UCSD-AML1 (cell line): ENCODE measurements around the gene CNPPD1.
A peak's percentile ranks its signal among the peaks of the same experiment; 100 is the strongest.
"Not testable (repeated sequence)": the region's sequence is repeated elsewhere in the genome, so short reads cannot be mapped to it uniquely, and the experiment has no call there.

Experiments used
- DNase-seq: peaks from one replicate; lab custom pipeline; 2025; ENCODE audit not compliant: unreplicated experiment; lab: John Stamatoyannopoulos, UW

CNPPD1 gene

GRCh38 chr2:219209236-219210195, 32.8 kb upstream of the CNPPD1 start:
- DNase-seq = peak; percentile 50

GRCh38 chr2:219207884-219208740, 31.4 kb upstream of the CNPPD1 start:
- no peak for DNase-seq

- DNase-seq = no peak
These were observed 30.6 kb upstream of the CNPPD1 start for GRCh38 chr2:219207134-219207883.

GRCh38 chr2:219206328-219207133, 29.8 kb upstream of the CNPPD1 start, which contains the start of gene ZFAND2B:
Gene ZFAND2B (plus strand): TSS chr2:219206782. CDS start chr2:219206988, 206 bp downstream.
- DNase-seq = peak; percentile 96

- no peak for DNase-seq
These were observed 29.2 kb upstream of the CNPPD1 start for GRCh38 chr2:219205981-219206327.

GRCh38 chr2:219205165-219205538, 28.4 kb upstream of the CNPPD1 start:
- DNase-seq = no peak

GRCh38 chr2:219204425-219205164, 27.9 kb upstream of the CNPPD1 start:
- no peak for DNase-seq

GRCh38 chr2:219201331-219201730, 24.6 kb upstream of the CNPPD1 start:
- not testable (repeated sequence) for DNase-seq

- DNase-seq = not testable (repeated sequence)
These were observed 24.0 kb upstream of the CNPPD1 start for GRCh38 chr2:219200502-219201326.

GRCh38 chr2:219199470-219200211, 22.9 kb upstream of the CNPPD1 start:
- DNase-seq = no peak

DNA sequence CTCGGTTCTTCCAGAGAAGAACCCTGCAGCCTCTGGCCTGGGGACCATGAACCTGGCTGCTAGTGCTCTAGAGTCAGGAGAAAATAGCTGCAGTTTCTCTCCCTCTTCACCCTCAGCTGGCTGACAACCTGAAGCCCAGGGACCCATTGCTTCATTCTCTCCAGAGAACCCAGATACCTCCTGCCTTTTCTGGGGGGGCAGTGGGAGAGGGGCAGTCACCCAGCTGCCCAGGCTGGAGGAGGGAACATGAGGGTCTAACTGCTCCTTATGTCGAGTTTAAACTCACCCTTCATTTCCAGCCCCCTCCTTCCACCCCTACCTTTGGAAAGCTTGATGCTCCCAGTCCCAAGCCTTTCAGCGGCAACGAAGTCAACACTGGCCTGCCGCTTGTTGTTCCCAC, 22.2 kb upstream of the CNPPD1 start:
- DNase-seq = no peak

DNA sequence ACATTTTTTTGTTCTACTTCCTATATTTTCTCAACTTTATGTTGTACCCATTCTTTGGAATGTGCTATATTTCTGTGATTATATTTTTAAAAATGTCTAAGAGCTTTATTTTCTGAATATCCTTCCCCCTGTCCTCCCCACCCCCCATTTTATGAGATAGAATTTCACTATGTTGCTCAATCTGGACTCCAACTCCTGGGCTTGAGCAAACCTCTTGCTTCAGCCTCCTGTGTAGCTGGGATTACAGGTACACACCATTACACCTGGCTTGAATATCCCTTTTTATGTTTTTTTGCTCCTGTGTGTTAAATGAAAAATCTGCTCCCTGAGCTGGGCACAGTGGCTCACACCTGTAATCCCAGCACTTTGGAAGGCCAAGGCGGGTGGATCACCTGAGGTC, 20.7 kb upstream of the CNPPD1 start:
- DNase-seq = no peak

DNA sequence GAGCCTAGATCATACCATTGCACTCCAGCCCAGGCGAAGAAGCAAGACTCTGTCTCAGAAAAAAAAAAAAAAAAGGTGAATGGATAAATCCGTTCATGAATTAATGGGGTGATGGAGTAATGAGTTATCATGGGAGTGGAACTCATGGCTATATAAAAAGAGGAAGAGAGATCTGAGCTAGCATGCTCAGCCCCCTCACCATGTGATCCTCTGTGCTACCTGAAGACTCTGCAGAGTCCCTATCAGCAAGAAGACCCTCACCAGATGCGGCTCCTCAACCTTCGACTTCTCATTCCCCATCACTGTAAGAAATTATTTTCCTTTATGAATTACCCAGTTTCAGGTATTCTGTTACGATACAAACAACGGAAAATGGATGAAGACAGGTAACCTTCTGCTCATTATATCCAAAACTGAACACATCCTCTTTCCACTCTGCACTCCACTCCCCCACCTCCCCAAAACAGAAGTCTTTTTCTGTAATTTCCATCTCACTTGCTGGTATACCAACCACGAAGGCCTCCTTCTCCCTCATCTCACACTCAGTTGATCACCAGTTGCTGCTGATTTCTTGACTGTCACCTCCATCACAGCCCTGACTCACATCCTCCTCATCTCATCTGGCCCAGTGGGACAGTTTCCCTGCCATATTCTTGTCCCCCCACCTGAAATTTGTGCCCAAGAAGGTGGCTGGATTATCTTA, 10.2 kb upstream of the CNPPD1 start:
- DNase-seq = no peak

DNA sequence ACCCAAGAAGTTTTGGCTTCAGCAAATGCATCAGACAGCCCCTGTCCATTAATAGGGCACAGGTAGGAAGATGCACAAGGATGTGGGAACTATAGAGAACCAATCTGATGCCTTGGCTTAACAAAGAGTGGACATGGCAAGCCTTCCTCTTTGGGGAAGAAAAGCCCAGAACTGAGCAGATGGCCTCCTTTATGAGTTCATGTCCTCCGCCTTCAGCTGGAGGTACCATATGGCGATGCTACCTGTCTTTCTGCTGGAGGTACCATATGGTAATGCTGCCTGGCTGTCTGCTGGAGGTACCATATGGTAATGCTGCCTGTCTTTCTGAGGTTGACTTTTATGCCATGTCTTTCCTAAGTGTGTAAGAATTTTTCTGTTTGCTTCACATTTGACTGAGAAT, 7.4 kb upstream of the CNPPD1 start:
- DNase-seq = no peak

GRCh38 chr2:219183151-219183772, 6.5 kb upstream of the CNPPD1 start:
- no peak for DNase-seq

GRCh38 chr2:219182331-219183150, 5.8 kb upstream of the CNPPD1 start:
- DNase-seq = peak; percentile 47
